Memory B cell (primary cell): ENCODE results near the gene APLP1.
"Not testable (repeated sequence)": the region's sequence is repeated elsewhere in the genome, so short reads cannot be mapped to it uniquely, and the experiment has no call there.

Source experiments
- ATAC-seq: fragments of 150-1000 bp; cut with Tn5 transposase; 2 replicates; pipeline ENCODE4 v1.10.0; 2021; ENCODE audit warnings: low read depth, mild to moderate bottlenecking, moderate library complexity
- DNase-seq, 2 donors: peaks; one replicate each; pipeline ENCODE4 v3.0.0; 2022; ENCODE audit warnings: low spot score in 2 of 2
- H3K27ac Mint-ChIP-seq: one replicate; pipeline ENCODE4 v1.8.0; 2022; ENCODE audit warnings: mild to moderate bottlenecking, moderate library complexity, mixed read lengths
- H3K27me3 Mint-ChIP-seq: one replicate; pipeline ENCODE4 v1.8.0; 2022; ENCODE audit warnings: mixed read lengths
- H3K36me3 Mint-ChIP-seq: one replicate; pipeline ENCODE4 v1.8.0; 2022; ENCODE audit warnings: mild to moderate bottlenecking, mixed read lengths
- H3K4me1 Mint-ChIP-seq: one replicate; pipeline ENCODE4 v1.8.0; 2022; ENCODE audit warnings: mixed read lengths
- H3K4me3 Mint-ChIP-seq: one replicate; pipeline ENCODE4 v1.8.0; 2022; ENCODE audit warnings: mild to moderate bottlenecking, moderate library complexity, mixed read lengths
- H3K9me3 Mint-ChIP-seq: one replicate; pipeline ENCODE4 v1.8.0; 2022; ENCODE audit warnings: mixed read lengths

Gene APLP1

DNA sequence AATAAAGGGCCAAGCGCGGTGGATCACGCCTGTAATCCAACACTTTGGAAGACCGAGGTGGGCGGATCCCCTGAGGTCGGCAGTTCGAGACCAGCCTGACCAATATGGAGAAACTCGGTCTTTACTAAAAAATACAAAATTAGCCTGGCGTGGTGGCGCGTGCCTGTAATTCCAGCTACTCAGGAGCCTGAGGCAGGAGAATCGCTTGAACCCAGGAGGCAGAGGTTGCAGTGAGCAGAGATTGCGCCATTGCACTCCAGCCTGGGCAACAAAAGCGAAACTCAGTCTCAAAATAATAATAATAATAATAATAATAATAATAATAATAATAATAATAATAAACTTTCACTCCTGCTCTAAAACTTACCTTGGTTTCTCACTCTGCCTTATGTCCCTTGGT is 42.0 kb downstream of the APLP1 start:
- H3K27ac Mint-ChIP-seq, result peak overlapping the region; percentile 82
- H3K27me3 Mint-ChIP-seq, H3K4me3 Mint-ChIP-seq, H3K9me3 Mint-ChIP-seq, H3K36me3 Mint-ChIP-seq, ATAC-seq, DNase-seq: not testable (repeated sequence)
- peaks cover 30% of the 10 kb centered on the region for H3K4me1 Mint-ChIP-seq

DNA sequence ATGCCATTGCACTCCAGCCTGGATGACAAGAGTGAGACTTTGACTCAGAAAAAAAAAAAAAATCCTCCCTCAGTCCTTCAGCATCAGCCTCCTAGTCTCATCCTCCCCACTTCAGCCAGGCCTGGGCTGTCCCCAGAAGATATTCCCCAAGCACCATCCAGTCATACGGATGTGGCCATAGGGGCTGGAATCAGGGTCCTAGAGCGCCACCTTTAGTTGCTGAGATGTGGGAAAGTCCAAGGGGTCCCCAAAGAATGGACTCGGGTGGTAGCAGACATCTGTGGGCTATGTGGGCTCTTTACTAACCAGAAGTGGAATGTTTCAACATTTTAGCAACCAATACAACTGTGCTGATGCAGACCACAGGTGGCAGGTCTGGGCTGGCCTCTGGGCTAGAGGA is 42.8 kb downstream of the APLP1 start:
- Mint-ChIP-seq H3K27ac (peak overlapping the region; percentile 62), H3K4me3 (no peak overlapping the region), H3K4me1 (peaks cover 30% of the 10 kb centered on the region), H3K36me3 (no peaks in the 10 kb centered on the region), H3K27me3 (no peaks in the 10 kb centered on the region), H3K9me3 (no peaks in the 10 kb centered on the region)
- no peak for DNase-seq
- no peak for ATAC-seq

DNA sequence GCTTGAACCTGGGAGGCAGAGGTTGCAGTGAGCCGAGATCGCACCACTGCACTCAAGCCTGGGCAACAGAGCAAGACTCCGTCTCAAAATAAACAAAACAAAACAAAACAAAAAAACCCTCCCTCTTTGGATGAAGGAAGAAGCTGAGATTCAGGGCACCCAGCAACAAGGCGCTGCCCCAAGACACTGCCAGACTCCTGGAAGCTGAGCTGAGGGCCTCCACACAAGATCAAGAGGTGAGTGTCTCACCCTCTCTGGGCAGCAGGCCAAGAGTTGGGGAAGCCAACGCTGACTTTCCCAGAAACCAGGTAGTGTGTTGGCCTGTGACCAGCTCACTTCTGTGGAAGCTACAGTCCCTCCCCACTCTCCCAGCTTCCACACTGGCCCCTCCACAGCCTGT is 43.4 kb downstream of the APLP1 start:
- peaks cover 30% of the 10 kb centered on the region for H3K4me1 Mint-ChIP-seq
- H3K4me3 Mint-ChIP-seq, result no peak overlapping the region
- no peaks in the 10 kb centered on the region for H3K9me3 Mint-ChIP-seq
- H3K27me3 Mint-ChIP-seq, result no peaks in the 10 kb centered on the region
- H3K36me3 Mint-ChIP-seq, result no peaks in the 10 kb centered on the region
- no peak for ATAC-seq
- DNase-seq, result no peak
- peak overlapping the region; percentile 62 for H3K27ac Mint-ChIP-seq

DNA sequence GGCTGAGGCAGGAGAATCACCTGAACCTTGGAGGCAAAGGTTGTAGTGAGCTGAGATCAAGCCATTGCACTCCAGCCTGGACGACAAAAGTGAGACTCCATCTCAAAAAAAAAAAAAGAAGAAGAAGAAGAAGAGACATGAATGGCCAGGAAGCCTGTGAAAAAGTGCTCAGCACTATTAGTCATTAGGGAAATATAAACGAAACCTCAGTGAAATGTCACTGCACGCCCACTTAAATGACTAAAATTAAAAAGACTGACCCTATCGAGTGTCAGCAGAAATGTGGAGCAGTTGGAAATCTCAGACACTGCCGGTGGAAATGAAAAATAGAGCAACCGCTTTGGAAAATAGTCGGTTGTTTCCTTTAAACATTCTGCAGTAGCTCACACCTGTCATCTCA is 45.2 kb downstream of the APLP1 start:
- no peak for DNase-seq
- Mint-ChIP-seq H3K9me3 (no peaks in the 10 kb centered on the region), H3K36me3 (no peaks in the 10 kb centered on the region), H3K27ac (no peak overlapping the region), H3K4me3 (no peak overlapping the region), H3K4me1 (peaks cover 21% of the 10 kb centered on the region), H3K27me3 (no peaks in the 10 kb centered on the region)
- ATAC-seq, result no peak

DNA sequence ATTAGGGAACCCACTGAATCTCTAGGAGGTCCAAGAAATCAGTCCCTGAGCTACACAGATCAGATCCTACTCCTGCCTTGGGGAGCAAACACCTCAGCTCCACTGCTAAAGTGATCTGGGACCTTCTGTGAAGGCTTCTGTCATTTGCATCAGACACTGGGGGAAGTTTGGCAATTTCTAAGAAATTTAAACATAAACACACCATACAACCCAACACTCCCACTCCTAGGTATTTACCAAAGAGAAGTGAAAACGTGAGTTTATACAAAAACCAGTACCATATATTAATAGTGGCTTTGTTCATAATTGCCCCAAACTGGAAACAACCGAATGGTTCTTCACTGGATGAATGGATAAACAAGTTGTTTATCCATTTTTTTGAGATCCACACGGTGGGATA is 47.1 kb downstream of the APLP1 start:
- Mint-ChIP-seq H3K9me3 (no peaks in the 10 kb centered on the region), H3K27me3 (no peaks in the 10 kb centered on the region), H3K4me1 (peaks cover 11% of the 10 kb centered on the region), H3K27ac (no peak overlapping the region), H3K36me3 (no peaks in the 10 kb centered on the region), H3K4me3 (no peak overlapping the region)
- ATAC-seq (no peak), DNase-seq (no peak)

DNA sequence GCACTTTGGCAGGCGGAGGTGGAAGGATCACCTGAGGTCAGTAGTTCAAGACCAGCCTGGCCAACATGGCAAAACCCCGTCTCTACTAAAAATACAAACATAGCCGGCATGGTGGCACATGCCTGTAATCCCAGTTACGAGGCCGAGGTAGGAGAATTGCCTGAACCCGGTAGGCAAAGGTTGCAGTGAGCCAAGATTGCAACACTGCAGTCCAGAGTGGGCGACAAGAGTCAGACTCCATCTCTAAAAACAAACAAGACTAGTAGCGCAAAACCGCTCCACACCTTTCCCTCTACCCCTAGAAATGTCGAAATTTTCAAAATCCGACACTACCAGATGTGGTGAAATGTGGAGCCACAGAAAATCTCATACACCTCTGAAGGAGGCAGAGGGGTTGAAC is 50.9 kb downstream of the APLP1 start:
- no peak overlapping the region for H3K4me3 Mint-ChIP-seq
- H3K36me3 Mint-ChIP-seq, result no peaks in the 10 kb centered on the region
- no peaks in the 10 kb centered on the region for H3K27me3 Mint-ChIP-seq
- H3K9me3 Mint-ChIP-seq, result no peaks in the 10 kb centered on the region
- ATAC-seq, result no peak
- peaks cover 7% of the 10 kb centered on the region for H3K4me1 Mint-ChIP-seq
- DNase-seq, result no peak
- no peak overlapping the region for H3K27ac Mint-ChIP-seq

DNA sequence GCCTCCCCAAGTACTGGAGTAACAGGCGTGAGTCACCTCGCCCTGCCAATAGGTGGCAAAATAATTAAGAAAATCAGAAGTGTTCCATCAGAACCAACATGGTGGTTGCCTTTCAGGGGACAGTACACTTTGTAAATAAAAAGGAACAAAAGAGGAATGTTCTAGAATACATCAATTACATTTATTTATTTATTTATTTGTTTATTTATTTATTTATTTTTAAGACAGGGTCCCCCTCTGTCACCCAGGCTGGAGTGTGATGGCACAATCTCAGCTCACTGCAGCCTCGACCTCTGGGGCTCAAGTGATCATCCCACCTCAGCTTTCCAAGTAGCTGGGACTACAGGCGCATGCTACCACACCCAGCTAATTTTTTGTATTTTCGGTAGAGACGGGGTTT is 52.6 kb downstream of the APLP1 start:
- DNase-seq, result no peak
- ATAC-seq, result no peak
- H3K4me1 Mint-ChIP-seq, result peaks cover 4% of the 10 kb centered on the region
- no peaks in the 10 kb centered on the region for H3K27me3 Mint-ChIP-seq
- H3K4me3 Mint-ChIP-seq, result no peak overlapping the region
- H3K9me3 Mint-ChIP-seq, result no peaks in the 10 kb centered on the region
- H3K36me3 Mint-ChIP-seq, result no peaks in the 10 kb centered on the region
- H3K27ac Mint-ChIP-seq, result no peak overlapping the region

DNA sequence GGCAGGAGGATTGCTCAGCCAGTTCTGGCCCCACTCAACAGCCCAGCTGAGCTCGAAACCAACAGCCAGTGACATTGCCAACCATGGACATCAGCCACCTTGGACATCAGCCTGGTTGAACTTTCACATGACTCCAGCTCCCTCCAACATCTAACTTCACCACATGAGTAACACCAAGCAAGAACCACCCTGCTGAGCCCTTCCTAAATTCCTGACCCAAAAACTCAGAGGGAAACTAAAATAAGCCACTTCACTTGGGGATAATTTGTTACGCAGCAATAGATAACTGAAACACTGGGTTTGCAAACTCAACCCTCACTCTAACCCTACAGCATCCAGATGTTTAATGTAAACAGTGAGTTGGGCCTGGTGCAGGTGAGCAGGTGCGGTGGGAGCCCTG is 57.1 kb downstream of the APLP1 start:
- Mint-ChIP-seq H3K4me3 (no peak overlapping the region), H3K4me1 (peaks cover 21% of the 10 kb centered on the region), H3K27ac (no peak overlapping the region), H3K9me3 (peaks cover 4% of the 10 kb centered on the region), H3K27me3 (no peaks in the 10 kb centered on the region), H3K36me3 (no peaks in the 10 kb centered on the region)
- DNase-seq, result no peak
- ATAC-seq, result no peak

DNA sequence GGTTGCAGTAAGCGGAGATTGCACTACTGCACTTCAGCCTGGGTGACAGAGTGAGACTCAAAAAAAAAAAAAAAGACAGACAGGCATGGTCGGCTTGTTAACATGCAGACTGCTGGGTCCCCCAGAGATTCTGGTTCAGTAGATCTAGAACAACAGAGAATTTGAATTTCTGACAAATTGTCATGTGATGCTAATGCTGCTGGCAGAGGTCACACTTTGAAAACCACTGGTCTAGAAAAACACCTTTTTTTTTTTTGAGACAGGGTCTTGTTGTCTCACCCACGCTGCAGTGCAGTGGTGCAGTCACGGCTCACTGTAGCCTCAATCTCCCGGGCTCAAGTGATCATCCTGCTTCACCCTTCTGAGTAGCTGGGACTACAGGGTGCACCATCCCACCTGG is 60.1 kb downstream of the APLP1 start:
- peak overlapping the region; percentile 85 for H3K27ac Mint-ChIP-seq
- peaks cover 4% of the 10 kb centered on the region for H3K9me3 Mint-ChIP-seq
- peak in 1 of 2 donors; percentile 54 for DNase-seq
- peak; percentile 45 for ATAC-seq
- H3K4me1 Mint-ChIP-seq, result peaks cover 28% of the 10 kb centered on the region
- peak overlapping the region; percentile 9 for H3K4me3 Mint-ChIP-seq
- H3K27me3 Mint-ChIP-seq, result no peaks in the 10 kb centered on the region
- H3K36me3 Mint-ChIP-seq, result no peaks in the 10 kb centered on the region
